Activated CD8-positive, alpha-beta memory T cell treated with anti-CD3 and anti-CD28 coated beads, Interleukin-2, amount 10 ng/mL, durations not matched to agents 7 days and 5 days (primary cell): Measurements from ENCODE around the gene PTDSS2. TPM values are rescaled to one million over a fixed set of nuclear protein-coding genes. Genes with fewer than 3 reads are reported as not detected.

Experiments
- ATAC-seq: fragments of 150-1000 bp; cut with Tn5 transposase; one replicate; pipeline ENCODE4 v1.10.0; 2021; ENCODE audit warnings: moderate library complexity
- CTCF ChIA-PET: fragments of 350-600 bp; sonication (Branson Sonifier 250); formaldehyde crosslinking; loops from one replicate; lab custom pipeline; 2021; ENCODE audit warnings: antibody characterized with exemption; lab: Charles Lee
- DNase-seq: peaks from one replicate; pipeline ENCODE4 v3.0.0-alpha.2; 2020
- H3K27ac Mint-ChIP-seq: one replicate; pipeline ENCODE4 v1.8.0; 2021; ENCODE audit warnings: mild to moderate bottlenecking, mixed read lengths
- H3K27me3 Mint-ChIP-seq: one replicate; pipeline ENCODE4 v1.8.0; 2021; ENCODE audit warnings: mixed read lengths
- H3K36me3 Mint-ChIP-seq: one replicate; pipeline ENCODE4 v1.8.0; 2021; ENCODE audit warnings: mild to moderate bottlenecking, mixed read lengths
- H3K4me1 Mint-ChIP-seq: one replicate; pipeline ENCODE4 v1.8.0; 2021; ENCODE audit warnings: mixed read lengths
- H3K4me3 Mint-ChIP-seq: one replicate; pipeline ENCODE4 v1.8.0; 2021; ENCODE audit warnings: mild to moderate bottlenecking, moderate library complexity, mixed read lengths
- H3K9me3 Mint-ChIP-seq: one replicate; pipeline ENCODE4 v1.8.0; 2022; ENCODE audit warnings: low read depth, mixed read lengths
- total RNA-seq, 2 experiments: library from RNA; stranded (reverse); gene quantifications; one replicate each; pipeline ENCODE4 v1.2.3, GENCODE V29; 2021

Gene PTDSS2
- total RNA-seq, 2 experiments from 2014 or later = 26.6 to 31.2 TPM

- peak overlapping the region; percentile 68 for H3K4me3 Mint-ChIP-seq
- ATAC-seq (no peak), DNase-seq (no peak)
- no peak overlapping the region for H3K27ac Mint-ChIP-seq
- no peaks in the 10 kb centered on the region for H3K36me3 Mint-ChIP-seq
- CTCF ChIA-PET = interaction anchor here (1.0 to 2.8 kb wide), 5 partner anchors 9 to 114 kb away, joined by 3 to 28 read pairs (median 8); partner anchors contain the start of genes PTDSS2 and SIGIRR
- H3K4me1 Mint-ChIP-seq = peaks cover 39% of the 10 kb centered on the region
- H3K27me3 Mint-ChIP-seq = peaks cover 4% of the 10 kb centered on the region
- no peaks in the 10 kb centered on the region for H3K9me3 Mint-ChIP-seq
Observed at GRCh38 chr11:440065-441042, 9.7 kb upstream of the PTDSS2 start.

- DNase-seq = no peak
- H3K9me3 Mint-ChIP-seq = no peaks in the 10 kb centered on the region
- H3K36me3 Mint-ChIP-seq = no peaks in the 10 kb centered on the region
- CTCF ChIA-PET = interaction anchor here (1.0 to 2.8 kb wide), 4 partner anchors 8 to 113 kb away, joined by 3 to 28 read pairs (median 8); partner anchors contain the start of genes PTDSS2 and SIGIRR
- H3K4me1 Mint-ChIP-seq = peaks cover 39% of the 10 kb centered on the region
- H3K4me3 Mint-ChIP-seq = peak overlapping the region; percentile 68
- ATAC-seq = no peak
- peak overlapping the region; percentile 54 for H3K27ac Mint-ChIP-seq
- H3K27me3 Mint-ChIP-seq = peaks cover 4% of the 10 kb centered on the region
Observed at GRCh38 chr11:441043-441417, 9.0 kb upstream of the PTDSS2 start.

- H3K4me3 Mint-ChIP-seq = peak within 1 kb of the TSS; percentile 68
- H3K27me3 Mint-ChIP-seq = peaks cover 4% of the 10 kb centered on the region
- peaks cover 35% of the 10 kb centered on the region for H3K4me1 Mint-ChIP-seq
- CTCF ChIA-PET = interaction anchor here (1.9 to 2.3 kb wide), 2 partner anchors 25 to 27 kb away, joined by 7 to 8 read pairs; partner anchors contain the start of gene SIGIRR
- peak within 1 kb of the TSS; percentile 54 for H3K27ac Mint-ChIP-seq
- DNase-seq = peak; percentile 82
- peak; percentile 94 for ATAC-seq
- H3K9me3 Mint-ChIP-seq = no peaks in the 10 kb centered on the region
- H3K36me3 Mint-ChIP-seq = no peaks in the 10 kb centered on the region
Observed at GRCh38 chr11:441418-442274, 8.4 kb upstream of the PTDSS2 start, which contains the start of gene ANO9. TSS of gene ANO9 (minus strand) at chr11:442011. CDS start at chr11:441926, 85 bp downstream.

- Mint-ChIP-seq H3K36me3 (no peaks in the 10 kb centered on the region), H3K27ac (no peak overlapping the region), H3K4me3 (no peak overlapping the region), H3K9me3 (no peaks in the 10 kb centered on the region), H3K27me3 (peaks cover 4% of the 10 kb centered on the region), H3K4me1 (peaks cover 30% of the 10 kb centered on the region)
- CTCF ChIA-PET = interaction anchor here (1.0 to 1.9 kb wide), 3 partner anchors 26 to 76 kb away, joined by 3 to 7 read pairs (median 3); no protein-coding TSS in a partner anchor
- DNase-seq (no peak), ATAC-seq (no peak)
Observed at GRCh38 chr11:442611-443081, 7.4 kb upstream of the PTDSS2 start.

- no peak for ATAC-seq
- no peaks in the 10 kb centered on the region for H3K36me3 Mint-ChIP-seq
- DNase-seq = no peak
- no peak overlapping the region for H3K4me3 Mint-ChIP-seq
- no peaks in the 10 kb centered on the region for H3K9me3 Mint-ChIP-seq
- no peak overlapping the region for H3K27ac Mint-ChIP-seq
- H3K27me3 Mint-ChIP-seq = peaks cover 4% of the 10 kb centered on the region
- CTCF ChIA-PET = interaction anchor here (1.2 to 1.9 kb wide), 3 partner anchors 27 to 282 kb away, joined by 3 to 4 read pairs (median 3); no protein-coding TSS in a partner anchor
- peaks cover 27% of the 10 kb centered on the region for H3K4me1 Mint-ChIP-seq
Observed at GRCh38 chr11:443542-444199, 6.4 kb upstream of the PTDSS2 start.

GRCh38 chr11:444396-445144, 5.5 kb upstream of the PTDSS2 start:
- Mint-ChIP-seq H3K27me3 (peaks cover 4% of the 10 kb centered on the region), H3K9me3 (no peaks in the 10 kb centered on the region)
- CTCF ChIA-PET = interaction anchor here (1.2 to 1.9 kb wide), 2 partner anchors 28 to 281 kb away, joined by 3 to 4 read pairs; no protein-coding TSS in a partner anchor

GRCh38 chr11:445765-446588, 4.1 kb upstream of the PTDSS2 start:
- peaks cover 4% of the 10 kb centered on the region for H3K27me3 Mint-ChIP-seq
- no peak overlapping the region for H3K27ac Mint-ChIP-seq
- DNase-seq = peak; percentile 33
- H3K4me1 Mint-ChIP-seq = peaks cover 21% of the 10 kb centered on the region
- no peaks in the 10 kb centered on the region for H3K9me3 Mint-ChIP-seq
- H3K4me3 Mint-ChIP-seq = no peak overlapping the region
- no peak for ATAC-seq
- no peaks in the 10 kb centered on the region for H3K36me3 Mint-ChIP-seq
- CTCF ChIA-PET = interaction anchor here (1.2 to 5.8 kb wide), 3 partner anchors 29 to 73 kb away, joined by 3 to 95 read pairs (median 6); no protein-coding TSS in a partner anchor

More at GRCh38 chr11:444396-445144, 5.5 kb upstream of the PTDSS2 start:
- ATAC-seq (no peak), DNase-seq (no peak)
- Mint-ChIP-seq H3K4me3 (no peak overlapping the region), H3K36me3 (no peaks in the 10 kb centered on the region), H3K27ac (no peak overlapping the region), H3K4me1 (peaks cover 27% of the 10 kb centered on the region)

GRCh38 chr11:446891-447290, 3.2 kb upstream of the PTDSS2 start:
- no peak overlapping the region for H3K4me3 Mint-ChIP-seq
- DNase-seq = peak; percentile 41
- H3K4me1 Mint-ChIP-seq = peaks cover 27% of the 10 kb centered on the region
- ATAC-seq = no peak
- H3K9me3 Mint-ChIP-seq = no peaks in the 10 kb centered on the region
- no peaks in the 10 kb centered on the region for H3K36me3 Mint-ChIP-seq
- CTCF ChIA-PET = interaction anchor here (0.6 to 5.8 kb wide), 5 partner anchors 25 to 243 kb away, joined by 3 to 95 read pairs (median 10); no protein-coding TSS in a partner anchor
- H3K27me3 Mint-ChIP-seq = peaks cover 4% of the 10 kb centered on the region
- no peak overlapping the region for H3K27ac Mint-ChIP-seq

- H3K4me3 Mint-ChIP-seq = peak overlapping the region; percentile 90
- CTCF ChIA-PET = interaction anchor here (0.6 to 6.5 kb wide), 33 partner anchors 8 to 241 kb away, joined by 3 to 95 read pairs (median 4); partner anchors contain the start of genes BET1L, PGGHG, PSMD13 and RNH1
- peaks cover 4% of the 10 kb centered on the region for H3K27me3 Mint-ChIP-seq
- DNase-seq = peak; percentile 96
- peak; percentile 74 for ATAC-seq
- peaks cover 27% of the 10 kb centered on the region for H3K4me1 Mint-ChIP-seq
- peak overlapping the region; percentile 98 for H3K27ac Mint-ChIP-seq
- peaks cover 3% of the 10 kb centered on the region for H3K36me3 Mint-ChIP-seq
- no peaks in the 10 kb centered on the region for H3K9me3 Mint-ChIP-seq
Observed at GRCh38 chr11:447923-448731, 2.0 kb upstream of the PTDSS2 start.

- H3K4me1 Mint-ChIP-seq = peaks cover 39% of the 10 kb centered on the region
- peak overlapping the region; percentile 82 for H3K4me3 Mint-ChIP-seq
- no peaks in the 10 kb centered on the region for H3K9me3 Mint-ChIP-seq
- ATAC-seq (peak; percentile 5), DNase-seq (peak; percentile 87)
- H3K27ac Mint-ChIP-seq = peak overlapping the region; percentile 85
- H3K27me3 Mint-ChIP-seq = no peaks in the 10 kb centered on the region
- peaks cover 9% of the 10 kb centered on the region for H3K36me3 Mint-ChIP-seq
- CTCF ChIA-PET = interaction anchor here (0.8 to 6.5 kb wide), 12 partner anchors 11 to 273 kb away, joined by 3 to 95 read pairs (median 25); partner anchors contain the start of genes RNH1 and SIGIRR
Observed at GRCh38 chr11:450809-451451, 851 bp downstream of the PTDSS2 start.
